H9 (cell line): ENCODE data around the gene COL18A1. TPM values are rescaled to one million over a fixed set of nuclear protein-coding genes. Genes with fewer than 3 reads are reported as not detected.

ENCODE experiments used
- DNase-seq: peaks from one replicate; pipeline ENCODE4 v3.0.0-alpha.2; 2017
- H2AFZ ChIP-seq: one replicate; pipeline ENCODE4 v1.6.1; 2013; ENCODE audit warnings: mild to moderate bottlenecking, low read length, control low read depth, moderate library complexity
- H2AK5ac ChIP-seq: 2 replicates; pipeline ENCODE4 v1.6.1; 2013; ENCODE audit warnings: low read length, control low read depth, mixed read lengths; ENCODE audit not compliant: insufficient read length
- H2BK120ac ChIP-seq: one replicate; pipeline ENCODE4 v1.6.1; 2013; ENCODE audit warnings: low read depth, mild to moderate bottlenecking, low read length, control low read depth, inconsistent platforms; ENCODE audit not compliant: poor library complexity, severe bottlenecking
- H2BK12ac ChIP-seq: 2 replicates; pipeline ENCODE4 v1.6.1; 2013; ENCODE audit warnings: low read length, control low read depth, mixed read lengths, low read depth; ENCODE audit not compliant: insufficient read length
- H2BK15ac ChIP-seq: 2 replicates; pipeline ENCODE4 v1.6.1; 2013; ENCODE audit warnings: low read depth, low read length, control low read depth
- H2BK20ac ChIP-seq: one replicate; pipeline ENCODE4 v1.6.1; 2013; ENCODE audit warnings: low read depth, mild to moderate bottlenecking, low read length, control low read depth, inconsistent platforms; ENCODE audit not compliant: poor library complexity, severe bottlenecking
- H2BK5ac ChIP-seq: 2 replicates; pipeline ENCODE4 v1.6.1; 2013; ENCODE audit warnings: low read length, control low read depth, mixed read lengths; ENCODE audit not compliant: insufficient read length
- H3K14ac ChIP-seq: 2 replicates; pipeline ENCODE4 v1.6.1; 2013; ENCODE audit warnings: low read length, control low read depth; ENCODE audit not compliant: insufficient read depth
- H3K18ac ChIP-seq: 2 replicates; pipeline ENCODE4 v1.6.1; 2013; ENCODE audit warnings: low read depth, mild to moderate bottlenecking, mixed read lengths, low read length, control low read depth; ENCODE audit not compliant: insufficient read length
- H3K23ac ChIP-seq: 2 replicates; pipeline ENCODE4 v1.6.1; 2013; ENCODE audit warnings: low read length, control low read depth, mixed read lengths, low read depth; ENCODE audit not compliant: insufficient read length
- H3K23me2 ChIP-seq: 2 replicates; pipeline ENCODE4 v1.6.1; 2013; ENCODE audit warnings: low read depth, mild to moderate bottlenecking, mixed read lengths, low read length, control low read depth; ENCODE audit not compliant: insufficient read length, poor library complexity, severe bottlenecking
- H3K27ac ChIP-seq: 2 replicates; pipeline ENCODE4 v1.5.1; 2013; ENCODE audit warnings: low read length, control low read depth, mixed read lengths, low read depth; ENCODE audit not compliant: insufficient read length
- H3K27me3 ChIP-seq: 2 replicates; pipeline ENCODE4 v1.6.1; 2013; ENCODE audit warnings: low read length, control low read depth, inconsistent platforms; ENCODE audit not compliant: insufficient read depth
- H3K4ac ChIP-seq: 2 replicates; pipeline ENCODE4 v1.6.1; 2013; ENCODE audit warnings: low read depth, mild to moderate bottlenecking, control low read depth, inconsistent platforms, low read length, moderate library complexity
- H3K4me1 ChIP-seq: 2 replicates; pipeline ENCODE4 v1.6.1; 2013; ENCODE audit warnings: low read length, control low read depth, inconsistent platforms; ENCODE audit not compliant: insufficient read depth
- H3K4me2 ChIP-seq: 2 replicates; pipeline ENCODE4 v1.6.1; 2013; ENCODE audit warnings: low read length, control low read depth, mixed read lengths; ENCODE audit not compliant: insufficient read length, insufficient read depth
- H3K56ac ChIP-seq: 2 replicates; pipeline ENCODE4 v1.6.1; 2013; ENCODE audit warnings: low read depth, mild to moderate bottlenecking, mixed read lengths, low read length, control low read depth; ENCODE audit not compliant: insufficient read length
- H3K79me1 ChIP-seq: 2 replicates; pipeline ENCODE4 v1.6.1; 2013; ENCODE audit warnings: low read depth, mild to moderate bottlenecking, moderate library complexity, low read length, control low read depth, inconsistent platforms; ENCODE audit not compliant: insufficient read depth, poor library complexity, severe bottlenecking
- H3K79me2 ChIP-seq: 2 replicates; pipeline ENCODE4 v1.6.1; 2013; ENCODE audit warnings: low read length, control low read depth, inconsistent platforms; ENCODE audit not compliant: insufficient read depth
- H3K9ac ChIP-seq: 2 replicates; pipeline ENCODE4 v1.6.1; 2013; ENCODE audit warnings: low read length, control low read depth, mixed read lengths; ENCODE audit not compliant: insufficient read length; ENCODE audit errors: extremely low read depth
- H3K9me3 ChIP-seq: one replicate; pipeline ENCODE4 v1.6.1; 2013; ENCODE audit warnings: low read depth, low read length, inconsistent platforms; ENCODE audit not compliant: control insufficient read depth
- H3T11ph ChIP-seq: one replicate; pipeline ENCODE4 v1.6.1; 2013; ENCODE audit warnings: mild to moderate bottlenecking, low read length, control low read depth, inconsistent platforms
- H4K20me1 ChIP-seq: one replicate; pipeline ENCODE4 v1.6.1; 2013; ENCODE audit not compliant: control insufficient read depth, insufficient read length, insufficient read depth
- H4K5ac ChIP-seq: 2 replicates; pipeline ENCODE4 v1.6.1; 2013; ENCODE audit warnings: low read depth, mild to moderate bottlenecking, mixed read lengths, low read length, control low read depth; ENCODE audit not compliant: insufficient read length
- H4K8ac ChIP-seq: replicated peaks from 2 replicates; pipeline ENCODE4 v1.6.1; 2013; ENCODE audit warnings: low read length, control low read depth, mixed read lengths, low read depth; ENCODE audit not compliant: insufficient read length
- H4K91ac ChIP-seq: 2 replicates; pipeline ENCODE4 v1.6.1; 2013; ENCODE audit warnings: low read depth, mild to moderate bottlenecking, moderate library complexity, mixed read lengths, low read length, control low read depth; ENCODE audit not compliant: insufficient read length
- H3K27ac Mint-ChIP-seq, 3 experiments: 2 replicates in 2 of 3; 3 replicates in 1 of 3; pipeline ENCODE4 v1.8.0; 2020 to 2021; ENCODE audit warnings: mixed read lengths in 3 of 3, mild to moderate bottlenecking in 1 of 3, moderate library complexity in 1 of 3
- H3K27me3 Mint-ChIP-seq: 2 replicates; pipeline ENCODE4 v1.8.0; 2021; ENCODE audit warnings: low read depth, mild to moderate bottlenecking, moderate library complexity, mixed read lengths
- H3K36me3 Mint-ChIP-seq, 3 experiments: 2 replicates in 2 of 3; 3 replicates in 1 of 3; pipeline ENCODE4 v1.8.0; 2020 to 2021; ENCODE audit warnings: low read depth in 3 of 3, mixed read lengths in 3 of 3; ENCODE audit not compliant: insufficient read depth in 1 of 3
- H3K4me1 Mint-ChIP-seq, 2 experiments: 2 replicates each; pipeline ENCODE4 v1.8.0; 2020; ENCODE audit warnings: mixed read lengths in 2 of 2
- H3K4me3 Mint-ChIP-seq, 2 experiments: 2 replicates in 1 of 2; 3 replicates in 1 of 2; pipeline ENCODE4 v1.8.0; 2020 to 2021; ENCODE audit warnings: mild to moderate bottlenecking in 2 of 2, mixed read lengths in 2 of 2, moderate library complexity in 1 of 2
- H3K9me3 Mint-ChIP-seq, 2 experiments: 2 replicates in 1 of 2; 3 replicates in 1 of 2; pipeline ENCODE4 v1.8.0; 2020; ENCODE audit warnings: mild to moderate bottlenecking in 2 of 2, mixed read lengths in 2 of 2, moderate library complexity in 1 of 2
- WGBS: extraction: QIAGEN DNeasy Blood & Tissue Kit; methylation state at CpG from one replicate; pipeline ENCODE4 v1.1.7; 2013; ENCODE audit warnings: missing lambda C conversion rate, low lambda C conversion rate, mixed read lengths; ENCODE audit not compliant: insufficient read length; ENCODE audit errors: extremely low coverage; 5-methylcytosine and 5-hydroxymethylcytosine counted together
- total RNA-seq: library from RNA; stranded (reverse); gene quantifications from 2 replicates; pipeline ENCODE4 v1.2.1, GENCODE V29; 2021
- TF ChIP-seq, protein P1 (sequence below): fragments of 200-600 bp; sonication (generic); conservative IDR thresholded peaks from 3 replicates; pipeline ENCODE4 v1.8.0; 2021; ENCODE audit warnings: antibody characterized with exemption, mild to moderate bottlenecking

The COL18A1 gene
- total RNA-seq, 1 experiment from 2014 or later: 232 TPM

DNA sequence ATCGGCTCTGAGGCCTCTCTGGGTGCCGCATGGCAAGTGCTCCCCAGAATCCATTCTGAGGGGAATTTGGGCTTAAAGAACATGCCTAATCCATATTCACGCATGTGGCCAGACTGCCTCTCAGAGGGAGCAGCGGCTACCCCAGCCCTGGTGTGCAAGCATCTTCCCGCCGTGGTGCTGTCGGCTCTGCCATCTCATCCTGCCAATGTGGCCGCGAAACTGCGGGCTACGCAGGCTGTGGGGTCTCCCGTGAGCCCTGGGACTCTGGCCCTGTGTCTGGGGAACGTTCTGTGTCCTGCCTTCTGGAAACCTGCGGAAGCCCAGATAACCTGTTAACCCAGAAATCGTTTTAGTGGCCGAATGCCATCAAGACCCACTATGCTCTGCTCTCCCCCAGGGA lies 76.6 kb downstream of the COL18A1 start:
- Histone ChIP-seq H3K27me3 (no peaks in the 10 kb centered on the region), H4K5ac (no peak overlapping the region), H2AK5ac (no peak overlapping the region), H3K4ac (no peak overlapping the region), H3K79me2 (no peaks in the 10 kb centered on the region), H3K27ac (no peak overlapping the region), H2BK5ac (no peak overlapping the region), H3K23ac (no peak overlapping the region), H3K9me3 (no peaks in the 10 kb centered on the region), H3K9ac (no peak overlapping the region), H2BK120ac (no peak overlapping the region), H3K4me2 (no peak overlapping the region), H4K91ac (no peak overlapping the region), H2BK12ac (no peak overlapping the region), H3K79me1 (no peaks in the 10 kb centered on the region), H2BK15ac (no peak overlapping the region), H4K20me1 (no peaks in the 10 kb centered on the region), H3K18ac (no peak overlapping the region), H3T11ph (no peak overlapping the region), H3K4me1 (no peaks in the 10 kb centered on the region), H2BK20ac (no peak overlapping the region), H2AFZ (no peak overlapping the region), H3K14ac (no peak overlapping the region), H3K56ac (no peak overlapping the region), H4K8ac (no peak overlapping the region), H3K23me2 (no peaks in the 10 kb centered on the region)
- H3K27ac Mint-ChIP-seq: no peak overlapping the region
- H3K36me3 Mint-ChIP-seq: peaks cover 35 to 68% (median 47%) of the 10 kb centered on the region in 3 experiments
- TF ChIP-seq, protein P1, sequence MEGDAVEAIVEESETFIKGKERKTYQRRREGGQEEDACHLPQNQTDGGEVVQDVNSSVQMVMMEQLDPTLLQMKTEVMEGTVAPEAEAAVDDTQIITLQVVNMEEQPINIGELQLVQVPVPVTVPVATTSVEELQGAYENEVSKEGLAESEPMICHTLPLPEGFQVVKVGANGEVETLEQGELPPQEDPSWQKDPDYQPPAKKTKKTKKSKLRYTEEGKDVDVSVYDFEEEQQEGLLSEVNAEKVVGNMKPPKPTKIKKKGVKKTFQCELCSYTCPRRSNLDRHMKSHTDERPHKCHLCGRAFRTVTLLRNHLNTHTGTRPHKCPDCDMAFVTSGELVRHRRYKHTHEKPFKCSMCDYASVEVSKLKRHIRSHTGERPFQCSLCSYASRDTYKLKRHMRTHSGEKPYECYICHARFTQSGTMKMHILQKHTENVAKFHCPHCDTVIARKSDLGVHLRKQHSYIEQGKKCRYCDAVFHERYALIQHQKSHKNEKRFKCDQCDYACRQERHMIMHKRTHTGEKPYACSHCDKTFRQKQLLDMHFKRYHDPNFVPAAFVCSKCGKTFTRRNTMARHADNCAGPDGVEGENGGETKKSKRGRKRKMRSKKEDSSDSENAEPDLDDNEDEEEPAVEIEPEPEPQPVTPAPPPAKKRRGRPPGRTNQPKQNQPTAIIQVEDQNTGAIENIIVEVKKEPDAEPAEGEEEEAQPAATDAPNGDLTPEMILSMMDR: no peak
- no CpG with 5 or more reads among the region's 16 CpGs for WGBS
- H3K4me3 Mint-ChIP-seq: no peak overlapping the region
- H3K27me3 Mint-ChIP-seq: no peaks in the 10 kb centered on the region
- peaks cover 0 to 2% of the 10 kb centered on the region in 2 experiments; a peak in 2 of 4 replicates for H3K4me1 Mint-ChIP-seq
- H3K9me3 Mint-ChIP-seq: peaks cover 0 to 2% of the 10 kb centered on the region in 2 experiments; a peak in 2 of 5 replicates
- no peak for DNase-seq
